ENCODE results near the gene QRICH2. TPM values are rescaled to one million over a fixed set of nuclear protein-coding genes. Genes with fewer than 3 reads are reported as not detected.
"Not testable (repeated sequence)": the region's sequence is repeated elsewhere in the genome, so short reads cannot be mapped to it uniquely, and the experiment has no call there.

QRICH2 gene
- total RNA-seq, 2 experiments from 2014 or later = 0.87 to 1.6 TPM

GRCh38 chr17:76260220-76260619, 47.9 kb downstream of the QRICH2 start:
- DNase-seq = no peak
- Mint-ChIP-seq H3K4me1 (peaks cover 55% of the 10 kb centered on the region), H3K4me3 (no peak overlapping the region), H3K27me3 (no peaks in the 10 kb centered on the region), H3K9me3 (peaks cover 2% of the 10 kb centered on the region), H3K36me3 (peaks cover 9% of the 10 kb centered on the region), H3K27ac (no peak overlapping the region)

GRCh38 chr17:76256430-76257050, 51.5 kb downstream of the QRICH2 start:
- Mint-ChIP-seq H3K27ac (peak overlapping the region; percentile 91), H3K4me1 (peaks cover 48% of the 10 kb centered on the region), H3K4me3 (peak overlapping the region; percentile 70)
- H3K36me3 Mint-ChIP-seq, H3K27me3 Mint-ChIP-seq, H3K9me3 Mint-ChIP-seq: not testable (repeated sequence)
- peak; percentile 78 for DNase-seq

- Mint-ChIP-seq H3K9me3 (peaks cover 2% of the 10 kb centered on the region), H3K27me3 (no peaks in the 10 kb centered on the region), H3K27ac (peak overlapping the region; percentile 91), H3K4me3 (peak overlapping the region; percentile 70), H3K36me3 (peaks cover 9% of the 10 kb centered on the region), H3K4me1 (peaks cover 47% of the 10 kb centered on the region)
- no peak for DNase-seq
Measured at GRCh38 chr17:76255801-76256429, 52.2 kb downstream of the QRICH2 start.

- peaks cover 2% of the 10 kb centered on the region for H3K9me3 Mint-ChIP-seq
- no peak overlapping the region for H3K27ac Mint-ChIP-seq
- H3K36me3 Mint-ChIP-seq = peaks cover 7% of the 10 kb centered on the region
- no peaks in the 10 kb centered on the region for H3K27me3 Mint-ChIP-seq
- DNase-seq = no peak
- H3K4me3 Mint-ChIP-seq = no peak overlapping the region
- peaks cover 44% of the 10 kb centered on the region for H3K4me1 Mint-ChIP-seq
Measured at GRCh38 chr17:76254275-76254674, 53.8 kb downstream of the QRICH2 start.

GRCh38 chr17:76253841-76254240, 54.2 kb downstream of the QRICH2 start:
- peaks cover 2% of the 10 kb centered on the region for H3K9me3 Mint-ChIP-seq
- H3K4me1 Mint-ChIP-seq = peaks cover 44% of the 10 kb centered on the region

GRCh38 chr17:76252967-76253766, 54.9 kb downstream of the QRICH2 start:
- Mint-ChIP-seq H3K4me3 (peak overlapping the region; percentile 66), H3K4me1 (peaks cover 46% of the 10 kb centered on the region), H3K27ac (peak overlapping the region; percentile 94)
- not testable (repeated sequence) for H3K36me3 Mint-ChIP-seq, H3K9me3 Mint-ChIP-seq, DNase-seq, H3K27me3 Mint-ChIP-seq

More at GRCh38 chr17:76253841-76254240, 54.2 kb downstream of the QRICH2 start:
- H3K27me3 Mint-ChIP-seq = no peaks in the 10 kb centered on the region
- no peak for DNase-seq
- H3K27ac Mint-ChIP-seq = no peak overlapping the region
- H3K4me3 Mint-ChIP-seq = no peak overlapping the region
- H3K36me3 Mint-ChIP-seq = peaks cover 7% of the 10 kb centered on the region

- no peak for DNase-seq
- peaks cover 2% of the 10 kb centered on the region for H3K9me3 Mint-ChIP-seq
- peak overlapping the region; percentile 66 for H3K4me3 Mint-ChIP-seq
- peaks cover 53% of the 10 kb centered on the region for H3K4me1 Mint-ChIP-seq
- no peaks in the 10 kb centered on the region for H3K27me3 Mint-ChIP-seq
- peaks cover 7% of the 10 kb centered on the region for H3K36me3 Mint-ChIP-seq
- peak overlapping the region; percentile 94 for H3K27ac Mint-ChIP-seq
Measured at GRCh38 chr17:76252040-76252954, 55.8 kb downstream of the QRICH2 start.

- Mint-ChIP-seq H3K36me3 (peaks cover 4% of the 10 kb centered on the region), H3K27me3 (no peaks in the 10 kb centered on the region), H3K4me3 (no peak overlapping the region), H3K4me1 (peaks cover 55% of the 10 kb centered on the region), H3K27ac (peak overlapping the region; percentile 94), H3K9me3 (no peaks in the 10 kb centered on the region)
- DNase-seq = no peak
Measured at GRCh38 chr17:76251478-76252039, 56.5 kb downstream of the QRICH2 start.

- Mint-ChIP-seq H3K4me1 (peaks cover 53% of the 10 kb centered on the region), H3K27me3 (no peaks in the 10 kb centered on the region), H3K4me3 (no peak overlapping the region), H3K36me3 (no peaks in the 10 kb centered on the region), H3K27ac (no peak overlapping the region), H3K9me3 (no peaks in the 10 kb centered on the region)
- no peak for DNase-seq
Measured at GRCh38 chr17:76250141-76250540, 57.9 kb downstream of the QRICH2 start.

- no peaks in the 10 kb centered on the region for H3K9me3 Mint-ChIP-seq
- H3K4me1 Mint-ChIP-seq = peaks cover 57% of the 10 kb centered on the region
- no peaks in the 10 kb centered on the region for H3K27me3 Mint-ChIP-seq
- no peak for DNase-seq
- H3K4me3 Mint-ChIP-seq = no peak overlapping the region
- peak overlapping the region; percentile 55 for H3K27ac Mint-ChIP-seq
- no peaks in the 10 kb centered on the region for H3K36me3 Mint-ChIP-seq
Measured at GRCh38 chr17:76248013-76248782, 59.9 kb downstream of the QRICH2 start.

GRCh38 chr17:76247304-76247703, 60.8 kb downstream of the QRICH2 start:
- no peak overlapping the region for H3K4me3 Mint-ChIP-seq
- no peaks in the 10 kb centered on the region for H3K27me3 Mint-ChIP-seq
- H3K27ac Mint-ChIP-seq = peak overlapping the region; percentile 86
- no peaks in the 10 kb centered on the region for H3K9me3 Mint-ChIP-seq
- H3K4me1 Mint-ChIP-seq = peaks cover 56% of the 10 kb centered on the region
- no peak for DNase-seq
- no peaks in the 10 kb centered on the region for H3K36me3 Mint-ChIP-seq

GRCh38 chr17:76246080-76247066, 61.7 kb downstream of the QRICH2 start:
- H3K4me1 Mint-ChIP-seq = peaks cover 51% of the 10 kb centered on the region

GRCh38 chr17:76244721-76245120, 63.4 kb downstream of the QRICH2 start:
- H3K9me3 Mint-ChIP-seq, H3K27ac Mint-ChIP-seq, H3K36me3 Mint-ChIP-seq, H3K4me3 Mint-ChIP-seq, H3K27me3 Mint-ChIP-seq, DNase-seq: not testable (repeated sequence)
- H3K4me1 Mint-ChIP-seq = peaks cover 56% of the 10 kb centered on the region

More at GRCh38 chr17:76246080-76247066, 61.7 kb downstream of the QRICH2 start:
- no peaks in the 10 kb centered on the region for H3K9me3 Mint-ChIP-seq
- peak overlapping the region; percentile 86 for H3K27ac Mint-ChIP-seq
- H3K36me3 Mint-ChIP-seq = no peaks in the 10 kb centered on the region
- H3K27me3 Mint-ChIP-seq = no peaks in the 10 kb centered on the region
- H3K4me3 Mint-ChIP-seq = peak overlapping the region; percentile 65
- peak; percentile 77 for DNase-seq

Data from activated naive CD8-positive, alpha-beta T cell treated with anti-CD3 and anti-CD28 coated beads for 36 hours (primary cell).